IPS-20b (cell line): ENCODE results near the gene PPP1R3A.

ENCODE experiments used
- H3K27ac ChIP-seq: one replicate; pipeline ENCODE4 v1.5.1; 2013; ENCODE audit warnings: low read length
- H3K27me3 ChIP-seq: 2 replicates; pipeline ENCODE4 v1.6.1; 2013; ENCODE audit warnings: mild to moderate bottlenecking, low read length, inconsistent platforms; ENCODE audit not compliant: insufficient read depth
- H3K36me3 ChIP-seq: 2 replicates; pipeline ENCODE4 v1.6.1; 2013; ENCODE audit warnings: low read depth, mild to moderate bottlenecking, inconsistent platforms, low read length, moderate library complexity; ENCODE audit not compliant: insufficient read depth
- H3K4me1 ChIP-seq: 2 replicates; pipeline ENCODE4 v1.6.1; 2013; ENCODE audit warnings: mild to moderate bottlenecking, control low read depth, inconsistent platforms, low read length, moderate library complexity; ENCODE audit not compliant: insufficient read depth
- H3K4me3 ChIP-seq: 2 replicates; pipeline ENCODE4 v1.5.1; 2013; ENCODE audit warnings: mild to moderate bottlenecking, low read length, inconsistent platforms
- H3K9ac ChIP-seq: 2 replicates; pipeline ENCODE4 v1.6.1; 2013; ENCODE audit warnings: low read depth, mild to moderate bottlenecking, inconsistent platforms, low read length, moderate library complexity
- H3K9me3 ChIP-seq: 2 replicates; pipeline ENCODE4 v1.6.1; 2013; ENCODE audit warnings: mild to moderate bottlenecking, low read depth, low read length, inconsistent platforms; ENCODE audit not compliant: insufficient read depth

PPP1R3A gene

GRCh38 chr7:113921363-113921762, 2.6 kb upstream of the PPP1R3A start:
- H3K27me3 ChIP-seq: no peaks in the 10 kb centered on the region
- no peak overlapping the region for H3K27ac ChIP-seq
- H3K4me1 ChIP-seq: no peaks in the 10 kb centered on the region
- no peak overlapping the region for H3K9ac ChIP-seq
- no peak overlapping the region for H3K4me3 ChIP-seq
- no peaks in the 10 kb centered on the region for H3K36me3 ChIP-seq
- H3K9me3 ChIP-seq: no peaks in the 10 kb centered on the region

- Histone ChIP-seq H3K4me3 (no peak overlapping the region), H3K4me1 (no peaks in the 10 kb centered on the region), H3K36me3 (no peaks in the 10 kb centered on the region), H3K9me3 (no peaks in the 10 kb centered on the region), H3K27ac (no peak overlapping the region), H3K27me3 (no peaks in the 10 kb centered on the region), H3K9ac (no peak overlapping the region)
Measured at GRCh38 chr7:113917840-113918239, 969 bp downstream of the PPP1R3A start.

DNA sequence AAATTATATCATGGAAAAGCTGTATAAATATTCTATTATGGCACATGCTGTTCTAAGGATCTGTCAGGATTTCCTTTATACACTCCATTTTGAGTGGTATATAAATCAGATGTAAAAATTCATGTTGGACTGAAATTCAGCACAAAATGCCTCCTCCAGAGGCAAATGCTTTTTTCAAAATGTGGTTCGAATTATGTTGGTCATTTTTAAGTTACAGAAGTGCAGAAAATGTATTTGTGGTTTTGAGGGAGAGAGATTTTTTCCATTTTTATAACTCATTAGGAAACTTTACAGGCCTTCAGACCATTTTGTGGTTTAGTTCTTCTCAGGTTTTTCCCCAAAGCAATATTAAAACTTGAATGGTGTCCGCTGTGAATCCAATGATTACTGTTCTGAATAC, 2.9 kb downstream of the PPP1R3A start:
- Histone ChIP-seq H3K4me3 (no peak overlapping the region), H3K4me1 (no peaks in the 10 kb centered on the region), H3K36me3 (no peaks in the 10 kb centered on the region), H3K9ac (no peak overlapping the region), H3K27ac (no peak overlapping the region), H3K9me3 (no peaks in the 10 kb centered on the region), H3K27me3 (no peaks in the 10 kb centered on the region)

DNA sequence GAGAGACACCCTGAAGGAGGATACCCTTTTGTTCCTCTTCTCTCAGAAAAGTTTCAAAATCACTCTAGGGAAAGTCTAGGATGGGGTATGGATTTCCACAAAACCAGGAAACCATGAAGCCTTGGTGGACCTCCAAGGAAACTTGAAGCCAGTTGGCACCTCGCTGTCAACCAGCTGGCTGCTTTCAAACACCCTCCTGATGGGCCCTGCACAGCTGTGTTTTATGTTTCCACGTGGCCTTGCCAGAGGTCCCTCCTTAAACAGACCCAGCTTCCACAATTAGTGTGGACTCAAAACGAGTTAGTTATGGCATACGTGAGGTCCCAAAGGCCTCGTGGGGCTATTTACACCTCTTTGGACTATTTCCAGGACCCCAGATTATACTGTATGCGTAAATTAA, 5.9 kb downstream of the PPP1R3A start:
- no peak overlapping the region for H3K9ac ChIP-seq
- H3K36me3 ChIP-seq: no peaks in the 10 kb centered on the region
- H3K4me3 ChIP-seq: no peak overlapping the region
- no peaks in the 10 kb centered on the region for H3K4me1 ChIP-seq
- no peaks in the 10 kb centered on the region for H3K27me3 ChIP-seq
- H3K9me3 ChIP-seq: no peaks in the 10 kb centered on the region
- no peak overlapping the region for H3K27ac ChIP-seq

DNA sequence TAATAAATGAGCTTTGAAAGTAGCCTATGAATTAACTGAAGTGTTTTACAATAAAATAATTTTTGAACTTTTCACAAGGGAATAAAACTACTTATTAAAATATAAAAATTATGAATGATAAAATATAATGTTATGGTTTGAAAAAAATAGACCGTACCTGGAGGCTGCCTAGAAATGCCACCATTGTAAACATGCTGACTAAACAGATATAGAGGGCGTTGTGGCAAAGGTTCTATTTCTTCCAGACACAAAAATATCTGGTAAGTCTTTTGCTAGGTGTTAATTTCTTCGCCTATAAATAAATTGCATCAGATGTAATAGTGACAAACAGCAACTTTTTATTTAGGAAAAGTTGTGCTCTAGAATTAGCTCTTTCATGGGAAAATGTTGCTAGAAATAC, 11.2 kb downstream of the PPP1R3A start:
- Histone ChIP-seq H3K9ac (no peak overlapping the region), H3K27ac (no peak overlapping the region), H3K36me3 (no peaks in the 10 kb centered on the region), H3K4me1 (no peaks in the 10 kb centered on the region), H3K9me3 (no peaks in the 10 kb centered on the region), H3K27me3 (no peaks in the 10 kb centered on the region), H3K4me3 (no peak overlapping the region)

DNA sequence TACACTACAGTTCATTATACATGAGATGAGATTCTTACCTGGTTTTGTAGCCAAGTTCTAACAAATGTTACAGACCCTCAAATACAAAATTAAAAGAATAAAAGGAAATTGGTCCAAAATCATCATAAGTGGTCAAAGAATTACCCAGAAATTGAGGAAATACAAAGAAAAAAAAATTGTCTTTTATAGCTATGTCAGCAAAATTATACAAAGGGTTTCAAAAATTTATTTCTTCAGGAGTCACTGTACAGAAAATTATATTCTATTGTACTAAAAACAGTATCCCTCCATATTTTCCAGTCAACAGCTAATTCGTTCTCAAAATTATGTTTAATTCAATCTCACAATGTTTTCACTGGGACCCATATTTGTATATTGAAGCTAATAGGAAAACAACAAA, 14.3 kb downstream of the PPP1R3A start:
- no peaks in the 10 kb centered on the region for H3K4me1 ChIP-seq
- H3K9ac ChIP-seq: no peak overlapping the region
- no peaks in the 10 kb centered on the region for H3K9me3 ChIP-seq
- no peak overlapping the region for H3K27ac ChIP-seq
- H3K27me3 ChIP-seq: no peaks in the 10 kb centered on the region
- no peaks in the 10 kb centered on the region for H3K36me3 ChIP-seq
- no peak overlapping the region for H3K4me3 ChIP-seq

DNA sequence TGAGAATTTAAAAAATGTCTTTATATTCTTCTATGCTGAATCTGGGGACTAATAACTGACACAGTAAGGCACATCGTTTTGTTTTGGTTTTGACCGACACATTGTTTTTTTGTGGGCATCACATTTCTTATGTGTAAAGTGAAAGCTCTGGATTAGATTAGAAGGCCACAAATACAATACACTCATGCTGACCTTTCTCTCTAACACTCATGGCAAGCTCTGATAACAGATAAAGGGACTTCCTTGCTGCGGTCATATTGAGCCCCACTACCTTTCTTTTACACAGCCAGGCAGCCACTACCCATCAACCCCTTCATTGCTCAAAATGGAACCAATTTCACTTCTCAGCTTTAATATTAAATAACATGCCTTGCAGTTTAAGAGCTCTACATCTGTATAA, 26.0 kb downstream of the PPP1R3A start:
- no peaks in the 10 kb centered on the region for H3K4me1 ChIP-seq
- H3K4me3 ChIP-seq: no peak overlapping the region
- H3K9me3 ChIP-seq: no peaks in the 10 kb centered on the region
- no peaks in the 10 kb centered on the region for H3K27me3 ChIP-seq
- H3K36me3 ChIP-seq: no peaks in the 10 kb centered on the region
- no peak overlapping the region for H3K27ac ChIP-seq
- no peak overlapping the region for H3K9ac ChIP-seq

- Histone ChIP-seq H3K4me1 (no peaks in the 10 kb centered on the region), H3K4me3 (no peak overlapping the region), H3K36me3 (no peaks in the 10 kb centered on the region), H3K9me3 (no peaks in the 10 kb centered on the region), H3K27me3 (no peaks in the 10 kb centered on the region), H3K9ac (no peak overlapping the region), H3K27ac (no peak overlapping the region)
Measured at GRCh38 chr7:113891828-113892227, 27.0 kb downstream of the PPP1R3A start.

GRCh38 chr7:113891031-113891350, 27.8 kb downstream of the PPP1R3A start:
- Histone ChIP-seq H3K4me3 (no peak overlapping the region), H3K9me3 (no peaks in the 10 kb centered on the region), H3K27ac (no peak overlapping the region), H3K27me3 (no peaks in the 10 kb centered on the region), H3K36me3 (no peaks in the 10 kb centered on the region), H3K4me1 (no peaks in the 10 kb centered on the region), H3K9ac (no peak overlapping the region)

- Histone ChIP-seq H3K4me1 (no peaks in the 10 kb centered on the region), H3K27ac (no peak overlapping the region), H3K27me3 (no peaks in the 10 kb centered on the region), H3K9me3 (no peaks in the 10 kb centered on the region), H3K36me3 (no peaks in the 10 kb centered on the region), H3K9ac (no peak overlapping the region), H3K4me3 (no peak overlapping the region)
Measured at GRCh38 chr7:113890331-113891030, 28.3 kb downstream of the PPP1R3A start.

DNA sequence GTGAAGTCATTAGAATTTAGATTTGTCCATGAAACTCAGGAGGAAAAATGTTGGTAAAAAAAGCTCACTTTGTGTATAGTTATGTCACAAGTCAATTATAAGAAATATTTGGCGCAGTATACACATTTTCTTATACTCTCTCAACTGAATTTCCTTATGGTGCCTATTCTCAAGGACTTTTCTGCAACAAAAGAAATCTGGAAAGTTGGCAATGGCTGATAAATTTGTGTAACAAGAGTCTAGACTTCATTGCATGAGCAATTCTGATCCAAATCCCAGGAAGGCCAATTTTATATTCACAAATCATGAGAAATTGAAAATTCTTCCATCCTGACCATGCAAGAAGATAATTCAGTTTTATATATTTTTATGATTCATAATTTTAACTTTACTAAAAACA, 35.7 kb downstream of the PPP1R3A start:
- Histone ChIP-seq H3K9me3 (no peaks in the 10 kb centered on the region), H3K9ac (no peak overlapping the region), H3K36me3 (no peaks in the 10 kb centered on the region), H3K4me3 (no peak overlapping the region), H3K4me1 (no peaks in the 10 kb centered on the region), H3K27me3 (no peaks in the 10 kb centered on the region), H3K27ac (no peak overlapping the region)

- Histone ChIP-seq H3K27me3 (no peaks in the 10 kb centered on the region), H3K36me3 (no peaks in the 10 kb centered on the region), H3K9ac (no peak overlapping the region), H3K9me3 (no peaks in the 10 kb centered on the region), H3K4me3 (no peak overlapping the region), H3K27ac (no peak overlapping the region), H3K4me1 (no peaks in the 10 kb centered on the region)
Measured at GRCh38 chr7:113880559-113880958, 38.2 kb downstream of the PPP1R3A start.
